SK-N-MC (cell line): ENCODE measurements around the gene ASB5.

ENCODE experiments used
- EZH2 ChIP-seq: fragments of 200-600 bp; sonication (generic); IDR thresholded peaks from one replicate; pipeline ENCODE4 v1.6.1; 2017; ENCODE audit warnings: antibody characterized with exemption
- POLR2AphosphoS5 ChIP-seq: IDR thresholded peaks from 2 replicates; pipeline ENCODE4 v1.6.1; 2012; ENCODE audit warnings: mild to moderate bottlenecking, low read depth, low read length, borderline replicate concordance

- TF ChIP-seq POLR2AphosphoS5 (no peak), EZH2 (no peak)
Observed at GRCh38 chr4:176191974-176192373, 77.0 kb downstream of the ASB5 start.
